Stimulated activated CD4-positive, alpha-beta T cell treated with anti-CD3 and anti-CD28 coated beads, Interleukin-15, amount 100 ng/mL, for 1 hour (primary cell): ENCODE results near the gene FARP2.

Experiments used
- DNase-seq, 2 donors: peaks; one replicate each; pipeline ENCODE4 v3.0.0-alpha.2; 2020; ENCODE audit warnings: low read depth in 1 of 2, low spot score in 1 of 2

Gene FARP2

DNA sequence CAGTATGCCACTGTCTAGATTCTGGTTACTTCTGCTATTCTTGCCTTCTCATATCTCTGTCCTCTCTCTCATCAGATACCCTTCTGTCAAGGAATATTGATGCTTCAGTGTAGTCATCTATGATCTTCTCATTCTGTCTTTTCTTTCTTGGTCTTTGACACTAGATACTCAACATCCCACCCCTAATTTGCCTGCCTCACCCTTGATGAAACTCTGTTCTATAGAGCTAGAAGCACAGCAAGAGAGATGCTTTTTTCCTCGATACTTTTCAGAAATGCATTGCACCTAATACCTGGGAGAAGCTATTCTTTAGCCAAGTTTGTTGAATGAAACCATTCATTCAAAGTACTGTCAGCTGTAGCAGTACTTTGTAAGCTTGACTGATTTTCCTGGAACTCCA is 30.8 kb upstream of the FARP2 start:
- no peak for DNase-seq

DNA sequence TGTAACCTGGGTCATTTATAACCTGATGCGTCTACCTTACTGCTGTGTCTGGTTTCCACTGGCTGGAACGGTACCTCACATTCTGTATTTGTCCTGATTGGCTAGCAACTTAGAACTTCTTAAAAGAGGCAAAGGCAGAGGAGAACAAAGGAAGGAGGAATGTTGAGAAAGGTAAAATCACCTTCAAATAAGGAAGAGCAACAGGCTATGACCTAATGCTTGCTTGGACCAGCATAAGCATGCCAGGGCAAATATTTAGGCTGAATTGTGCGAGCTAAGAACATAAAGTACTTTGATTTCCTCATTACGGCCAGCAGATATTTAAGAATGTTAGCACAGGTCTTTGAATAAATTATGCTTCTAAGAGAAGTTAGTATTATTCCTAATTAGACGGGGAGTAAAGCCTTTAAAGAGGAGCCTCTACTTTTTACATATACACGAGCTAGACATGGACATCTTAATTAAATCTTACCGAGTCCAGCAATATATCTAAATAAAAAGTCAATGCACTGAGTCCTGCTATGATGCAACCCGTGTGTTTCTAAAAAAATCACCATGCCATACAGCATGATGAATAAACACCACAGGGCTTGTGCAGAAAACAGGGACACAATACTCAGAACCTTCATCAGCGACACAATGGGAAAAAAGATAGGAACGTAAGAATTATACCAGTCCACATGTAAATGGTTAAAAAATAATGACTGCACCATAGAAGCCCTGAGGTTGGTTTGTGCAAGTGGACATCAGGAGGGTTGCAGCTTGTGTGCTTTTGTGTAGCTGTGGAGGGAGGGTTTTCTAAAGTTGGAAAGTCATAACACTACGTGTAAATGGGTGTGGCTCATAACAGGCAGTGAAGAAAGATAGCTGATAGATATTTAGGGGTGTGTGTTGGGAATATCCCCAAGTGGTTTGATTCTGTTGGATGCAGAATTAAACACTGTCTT is 26.1 kb upstream of the FARP2 start:
- no peak for DNase-seq

DNA sequence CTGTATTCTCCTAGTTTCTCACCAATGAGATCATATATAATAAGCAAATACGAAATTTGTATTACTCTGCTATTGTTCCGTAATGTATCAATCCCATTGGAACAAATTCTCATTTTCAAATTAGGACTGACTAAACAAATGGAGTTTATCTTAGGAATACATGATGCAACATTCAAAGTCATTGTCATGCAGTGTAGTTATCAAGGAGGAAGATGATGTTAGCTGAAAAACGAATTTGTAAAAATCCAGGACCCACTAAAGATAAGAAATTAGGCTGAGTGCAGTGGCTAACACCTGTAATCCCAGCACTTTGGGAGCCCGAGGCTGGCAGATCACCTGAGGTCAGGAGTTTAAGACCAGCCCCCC is 25.5 kb upstream of the FARP2 start:
- no peak for DNase-seq

DNA sequence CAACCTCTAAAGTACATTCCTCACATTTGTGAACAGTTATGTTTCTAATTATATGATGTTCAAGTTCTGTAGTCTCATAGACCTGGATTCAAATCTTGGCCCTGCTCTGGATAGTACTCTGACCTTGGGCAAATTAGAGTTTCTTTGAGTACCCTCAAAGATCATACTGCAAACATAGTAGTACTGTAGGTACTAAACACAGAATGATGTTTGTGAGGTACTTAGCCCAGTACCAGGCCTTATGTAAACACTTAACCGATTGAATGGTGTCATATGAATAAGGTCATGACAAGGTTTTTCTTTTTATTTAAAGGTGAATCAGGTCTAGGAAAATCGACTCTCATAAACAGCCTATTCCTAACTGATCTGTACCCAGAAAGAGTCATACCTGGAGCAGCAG is 21.3 kb upstream of the FARP2 start:
- no peak for DNase-seq

DNA sequence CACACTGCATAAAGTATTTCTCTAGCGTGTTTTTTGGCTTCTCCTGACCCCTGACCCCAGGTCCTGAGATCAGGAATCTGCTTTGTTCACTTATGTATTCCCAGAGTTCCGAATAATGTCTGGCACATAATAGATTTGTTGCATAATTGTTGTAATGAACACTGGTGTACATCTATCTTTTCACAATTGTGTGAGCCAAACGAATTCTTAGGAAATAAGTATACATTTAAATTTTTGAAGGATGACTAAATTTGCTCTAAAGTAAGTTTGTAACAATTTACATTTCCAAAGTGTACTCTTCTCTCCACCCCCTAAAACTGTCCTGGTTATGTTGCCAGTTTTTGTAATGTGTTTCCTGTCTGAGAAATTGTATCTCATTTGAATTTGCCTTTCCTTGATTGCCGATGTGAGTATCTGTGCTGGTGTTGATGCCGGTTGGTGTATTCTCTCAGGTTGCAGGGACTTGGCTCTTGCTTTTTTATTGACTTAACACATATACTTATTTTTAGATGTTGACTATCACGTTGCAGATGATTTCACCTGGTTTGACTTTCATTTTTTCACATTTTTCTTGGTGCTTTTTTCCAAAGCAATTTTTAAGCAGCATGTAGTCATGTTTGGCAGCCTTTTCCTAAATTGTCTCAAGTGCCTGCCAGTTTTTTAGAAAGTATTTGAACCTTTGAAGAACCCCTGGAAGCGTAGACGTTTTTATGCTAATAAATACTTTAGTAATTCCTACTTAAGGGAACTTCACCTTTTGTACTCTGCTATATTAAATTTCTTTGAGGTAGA is 16.1 kb upstream of the FARP2 start:
- no peak for DNase-seq

DNA sequence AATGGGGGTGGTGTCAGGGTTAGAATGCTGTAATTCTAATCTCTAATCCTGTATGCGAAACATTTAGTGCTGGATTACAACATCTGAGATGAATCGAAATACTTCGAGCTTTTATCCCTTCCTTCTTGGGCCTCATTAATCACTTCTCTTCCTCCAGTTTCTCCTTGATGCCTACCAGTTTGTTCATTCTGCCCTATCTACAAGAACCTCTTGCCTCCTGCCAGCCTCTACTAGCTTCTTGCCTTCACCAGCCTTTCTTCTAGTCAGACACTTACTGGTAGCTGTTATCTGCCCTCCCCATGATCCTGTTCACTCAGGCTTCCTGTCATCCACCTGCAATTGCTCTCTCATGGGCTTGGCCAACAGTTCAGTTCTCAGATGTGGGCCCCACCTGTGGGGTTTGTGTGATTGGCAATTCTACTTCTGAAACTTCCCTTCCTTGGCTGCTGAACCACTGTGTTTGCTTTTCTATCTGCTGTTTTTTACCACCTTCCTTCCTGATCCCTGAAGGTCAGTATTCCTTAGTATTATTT is 15.4 kb upstream of the FARP2 start:
- no peak for DNase-seq

DNA sequence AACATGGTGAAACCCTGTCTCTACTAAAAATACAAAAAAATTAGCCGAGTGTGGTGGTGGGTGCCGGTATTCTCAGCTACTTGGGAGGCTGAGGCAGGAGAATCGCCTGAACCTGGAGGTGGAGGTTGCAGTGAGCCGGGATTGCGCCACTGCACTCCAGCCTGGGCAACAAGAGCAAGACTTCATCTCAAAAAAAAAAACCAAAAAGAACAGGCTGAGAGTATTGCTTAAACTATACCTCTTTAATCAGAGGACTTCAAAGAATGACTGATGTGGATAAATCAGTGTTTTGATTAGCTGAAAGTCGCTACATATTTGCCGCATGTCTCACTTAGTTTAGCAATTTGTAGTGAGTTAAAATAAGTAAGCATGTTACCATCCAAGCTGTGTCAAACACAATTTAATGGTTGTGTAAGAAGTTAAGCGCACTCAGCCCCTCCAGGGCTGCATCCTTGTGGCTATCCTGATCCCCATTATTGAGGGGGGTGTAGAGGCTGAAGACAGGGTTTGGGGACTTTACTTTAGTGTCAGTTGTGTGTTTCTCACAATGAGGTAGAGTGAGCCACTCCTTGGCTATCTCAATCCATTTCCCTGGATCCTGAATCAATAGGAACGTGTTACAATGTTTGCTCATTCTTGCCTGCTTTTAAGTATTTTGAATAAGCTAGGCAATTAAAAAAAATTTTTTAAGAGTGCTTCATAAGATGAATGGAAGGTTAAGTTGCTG is 11.0 kb upstream of the FARP2 start:
- no peak for DNase-seq

DNA sequence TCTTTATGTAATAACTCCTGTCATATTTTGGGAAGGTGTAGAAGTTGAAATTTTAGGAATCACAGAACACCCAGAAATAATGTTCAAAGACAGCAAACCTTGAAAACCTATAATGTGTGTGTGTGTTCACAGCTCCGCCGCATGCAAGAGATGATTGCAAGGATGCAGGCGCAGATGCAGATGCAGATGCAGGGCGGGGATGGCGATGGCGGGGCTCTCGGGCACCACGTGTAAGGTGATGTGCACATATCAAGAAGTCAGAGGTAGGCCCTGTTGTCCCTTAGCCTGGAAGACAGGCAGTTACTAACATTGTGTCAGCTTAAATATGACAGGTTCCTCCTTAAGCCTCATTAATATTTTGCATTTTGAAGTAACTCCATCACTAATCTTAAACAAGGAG is 6.1 kb upstream of the FARP2 start:
- no peak for DNase-seq

DNA sequence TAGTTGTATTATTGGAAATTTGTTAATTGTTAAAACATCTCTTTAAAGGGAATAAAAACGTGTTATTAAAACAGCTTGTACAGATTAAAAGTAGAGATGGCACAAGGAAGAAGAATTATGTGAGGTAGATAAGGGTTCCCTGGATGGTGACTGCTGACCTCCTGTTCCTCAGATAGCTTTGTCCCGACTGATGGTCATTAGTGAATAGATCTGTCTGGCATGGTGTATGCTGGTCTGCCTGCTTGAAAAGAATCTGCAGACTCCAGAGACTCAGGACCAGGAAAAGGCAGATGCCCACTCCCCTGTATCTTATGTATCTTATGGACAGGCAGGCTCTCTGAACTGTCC is 5.6 kb upstream of the FARP2 start:
- no peak for DNase-seq

DNA sequence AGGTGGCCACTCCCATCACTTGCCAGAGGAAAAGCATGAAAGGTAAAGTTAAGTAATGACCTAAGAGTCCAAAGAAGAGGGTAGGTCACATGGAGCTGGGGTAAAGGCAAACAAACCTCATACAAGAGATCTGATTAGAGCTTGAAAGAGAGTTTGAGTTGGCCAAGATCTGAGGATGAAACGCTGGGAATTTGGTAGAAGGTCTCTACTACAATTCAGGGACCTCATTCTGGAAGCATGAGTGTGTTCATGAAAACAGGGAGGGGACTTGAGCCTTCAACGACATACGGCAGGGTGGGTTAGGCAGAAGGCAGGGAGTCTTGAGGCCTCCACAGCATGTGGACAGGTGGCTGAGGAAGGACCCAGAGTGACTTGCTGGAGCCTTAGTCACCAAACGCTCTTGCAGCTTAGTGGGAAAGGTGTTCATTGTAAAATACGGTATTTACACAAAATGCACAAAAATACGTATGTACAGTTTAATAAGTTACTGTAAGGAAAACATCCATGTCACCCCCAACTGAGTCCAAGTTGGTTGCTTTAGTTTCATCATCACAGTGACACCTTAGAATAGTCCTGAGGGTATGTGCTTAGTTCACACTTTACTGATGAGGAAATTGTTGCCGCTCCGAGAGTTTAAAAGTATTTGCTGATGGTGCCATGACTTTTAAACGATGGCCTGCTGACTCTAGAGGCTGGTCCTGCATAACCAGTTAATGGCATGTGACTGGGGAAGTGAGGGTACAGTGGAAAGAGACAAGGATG is 5.0 kb upstream of the FARP2 start:
- DNase-seq: no peak

DNA sequence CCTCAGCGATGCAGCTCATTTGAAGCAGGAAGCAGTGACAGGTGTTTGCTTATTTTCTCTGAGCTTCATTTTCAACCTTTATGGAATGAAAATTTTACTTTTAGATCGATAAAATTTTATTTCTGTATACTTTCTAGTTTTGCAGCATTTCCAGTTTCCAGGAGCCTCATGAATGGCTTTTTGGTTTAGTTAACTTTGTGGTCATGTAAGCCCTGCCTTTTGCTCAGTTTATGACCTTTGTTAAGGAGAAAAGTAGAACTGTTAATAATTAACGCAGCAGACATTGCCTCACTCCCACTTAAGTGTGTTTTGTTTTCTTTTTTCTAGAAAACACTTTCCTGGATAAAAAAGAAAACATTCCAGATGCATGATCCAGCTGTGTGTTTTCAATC is 4.4 kb upstream of the FARP2 start:
- no peak for DNase-seq

DNA sequence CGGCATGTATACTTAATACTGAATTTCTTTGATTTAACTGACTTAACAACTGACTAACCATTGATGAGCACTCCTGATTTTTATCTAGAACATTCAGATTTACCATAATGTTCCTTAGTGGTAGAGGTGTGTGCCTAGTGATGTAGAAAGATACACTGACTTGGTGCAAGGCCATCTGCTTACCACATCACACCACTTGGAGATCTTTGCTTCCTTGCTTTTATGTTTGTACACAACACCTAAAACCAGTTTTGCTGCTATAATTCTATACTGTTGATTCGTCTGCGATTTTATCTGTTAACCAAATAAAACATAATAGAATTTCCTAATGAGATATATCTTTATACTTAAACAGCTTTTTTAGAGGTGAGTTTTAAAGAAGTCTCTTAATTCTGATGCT is 3.9 kb upstream of the FARP2 start:
- DNase-seq: no peak

DNA sequence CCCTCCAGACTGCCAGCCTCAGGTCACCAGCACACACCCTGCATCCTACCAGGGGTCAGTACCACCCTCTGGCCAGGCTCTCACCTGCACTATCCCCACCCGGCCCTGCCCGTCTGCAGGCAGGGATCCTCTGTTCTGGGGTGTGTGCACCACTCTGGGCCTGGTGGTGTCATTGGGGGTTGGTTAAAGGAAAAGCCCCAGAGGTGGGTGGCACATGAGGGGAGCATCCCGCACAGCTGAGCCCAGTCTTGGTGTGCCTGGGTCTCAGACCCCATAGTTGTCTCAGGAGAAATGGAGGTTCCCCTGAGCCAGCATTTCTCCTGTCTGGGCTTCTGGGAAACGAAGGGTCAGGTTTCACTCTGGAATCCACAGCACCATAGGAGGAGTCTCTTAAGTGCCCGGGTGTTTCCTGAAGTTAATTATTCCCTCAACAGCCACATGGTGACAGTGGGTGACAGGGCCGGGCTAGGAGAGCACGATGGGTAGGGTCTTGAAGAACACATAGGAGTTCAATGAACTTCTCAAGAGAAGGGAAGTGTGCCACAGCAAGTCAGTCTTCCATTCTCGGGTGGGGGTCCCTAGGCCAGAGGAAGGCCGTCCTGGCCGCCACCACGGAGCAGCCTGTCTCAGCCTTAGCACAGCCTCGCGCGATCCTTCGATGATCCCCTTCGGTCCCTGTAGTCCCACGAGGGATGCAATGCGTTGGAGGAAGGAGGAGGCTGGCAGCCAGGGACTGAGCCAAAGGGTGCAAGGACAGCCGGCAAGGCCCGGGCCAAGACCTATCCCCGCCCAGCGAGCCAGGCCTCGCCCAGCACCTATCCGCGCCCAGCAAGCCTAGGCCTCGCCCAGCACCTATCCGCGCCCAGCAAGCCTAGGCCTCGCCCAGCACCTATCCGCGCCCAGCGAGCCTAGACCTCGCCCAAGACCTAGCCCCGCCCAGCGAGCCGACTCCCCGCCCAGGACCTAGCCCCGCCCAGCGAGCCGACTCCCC is 1.1 kb upstream of the FARP2 start:
- peak; percentile 44 to 56 for DNase-seq

DNA sequence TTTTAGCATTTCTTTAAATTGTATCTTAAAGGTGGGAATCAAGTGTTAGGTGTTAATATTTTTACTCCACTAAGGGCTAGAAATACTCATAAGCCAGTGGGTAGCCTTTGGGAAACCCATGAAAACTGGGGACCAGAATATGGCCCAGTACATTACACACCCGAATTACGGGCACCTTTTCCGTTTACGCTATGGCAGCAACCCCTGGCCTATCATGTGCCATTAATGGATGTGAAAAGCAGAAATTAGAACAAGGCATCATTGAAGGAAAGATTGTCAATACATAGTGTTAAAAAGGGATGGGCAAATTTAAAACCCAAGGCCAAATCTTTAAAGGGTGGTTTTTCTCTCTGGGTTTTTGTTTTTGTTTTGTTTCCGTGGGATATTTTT is 781 bp downstream of the FARP2 start:
- DNase-seq: no peak

DNA sequence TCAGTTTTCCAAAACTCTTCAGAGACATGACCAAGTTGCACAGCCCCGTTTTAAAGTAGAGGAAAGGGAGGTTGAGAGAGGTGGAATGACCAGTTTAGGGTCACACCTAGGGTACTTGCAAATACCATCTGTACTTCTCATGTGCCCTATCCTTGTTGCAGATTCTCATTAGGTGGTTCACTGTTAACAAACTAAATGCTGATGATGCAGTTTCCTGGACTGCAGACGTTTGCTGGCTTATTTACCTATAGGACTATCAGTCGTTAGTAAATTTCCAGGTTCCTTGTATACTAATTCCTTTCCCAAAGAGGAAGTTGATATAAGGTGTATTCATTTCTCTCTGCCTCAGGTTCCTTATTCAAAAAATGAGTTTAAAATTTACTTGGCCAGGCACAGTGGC is 1.4 kb downstream of the FARP2 start:
- no peak for DNase-seq

DNA sequence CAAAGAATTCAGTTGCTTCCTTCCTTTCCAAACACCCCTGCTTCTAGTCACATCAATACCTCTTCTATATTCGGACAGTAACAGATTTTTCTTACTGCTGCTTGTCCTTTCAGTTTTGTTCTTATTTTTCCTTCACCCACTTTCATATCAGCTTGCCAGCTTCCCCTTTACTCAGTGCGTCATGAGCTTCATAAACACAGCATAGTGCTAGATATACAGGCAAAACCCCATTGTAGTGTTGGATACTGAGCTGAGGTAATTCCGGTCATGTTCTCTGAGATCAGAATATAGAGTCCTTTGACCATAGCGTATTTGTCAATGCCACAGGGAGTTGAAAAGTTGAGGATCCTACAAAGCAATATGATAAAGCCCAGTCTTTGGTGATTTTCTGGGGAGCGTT is 2.4 kb downstream of the FARP2 start:
- DNase-seq: no peak

DNA sequence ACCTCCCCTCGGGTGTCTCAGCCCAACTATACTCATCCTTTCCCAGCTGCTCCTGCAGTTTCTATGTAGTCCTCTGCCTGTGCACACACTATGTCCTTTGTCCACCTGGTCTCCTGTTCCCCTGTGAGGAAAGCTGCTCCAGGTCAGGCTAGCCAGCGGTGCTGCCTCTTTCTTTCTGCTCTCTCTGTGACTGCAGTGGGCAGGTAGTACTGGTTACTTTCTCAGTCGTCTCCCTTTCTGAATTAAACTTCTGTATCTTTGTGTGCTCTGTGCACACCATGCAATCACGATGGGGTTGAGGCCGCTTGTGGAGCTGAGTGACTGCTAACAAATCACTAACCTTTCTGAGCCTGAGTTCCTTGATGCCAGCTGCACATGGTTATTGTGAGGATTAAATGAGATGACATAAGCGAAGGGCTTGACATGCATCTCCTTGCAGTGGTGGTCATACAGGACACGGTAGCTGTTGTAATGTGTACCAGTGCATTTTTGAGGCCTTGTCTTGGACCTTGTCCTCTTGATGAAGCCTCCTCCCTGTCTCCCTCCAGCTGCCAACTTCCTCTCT is 3.5 kb downstream of the FARP2 start:
- no peak for DNase-seq

DNA sequence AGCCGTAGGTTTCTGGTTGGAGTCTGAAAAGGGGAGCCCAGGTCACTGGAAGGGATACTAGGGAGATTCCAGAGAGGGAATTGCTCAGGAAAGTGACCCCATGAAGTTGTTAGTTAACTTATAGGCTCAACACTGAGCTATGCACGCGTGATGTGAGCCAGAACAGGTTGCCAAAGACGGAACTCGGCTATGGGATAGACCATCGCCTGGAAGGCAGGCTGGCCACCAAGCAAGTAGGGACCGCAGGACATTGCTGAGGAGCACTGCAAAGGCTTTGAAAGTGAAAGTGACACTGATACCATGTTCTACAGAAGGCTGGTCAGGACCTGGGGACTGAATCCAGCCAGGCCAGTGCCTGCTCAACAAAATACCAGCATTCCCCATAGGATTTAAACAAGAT is 7.3 kb downstream of the FARP2 start:
- DNase-seq: no peak

DNA sequence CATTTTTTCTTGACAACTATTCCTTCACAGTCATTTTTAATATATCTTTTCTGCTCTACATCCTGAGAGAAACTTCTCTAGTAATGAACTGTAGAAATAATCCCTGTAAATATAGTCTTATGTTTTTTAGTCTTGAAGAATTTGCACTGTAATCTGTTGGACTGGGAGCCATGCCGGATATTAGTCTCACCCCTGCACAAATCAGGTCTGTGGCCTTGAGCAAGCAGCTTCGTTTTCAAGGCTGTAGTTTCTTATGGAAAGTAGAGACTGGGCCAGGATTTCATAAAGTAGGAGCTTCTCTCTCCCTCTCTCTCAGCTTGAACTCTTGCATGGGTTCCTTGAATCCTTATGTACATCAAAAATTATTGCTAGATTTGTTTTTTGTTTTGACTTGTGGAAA is 8.7 kb downstream of the FARP2 start:
- no peak for DNase-seq
